ENCODE measurements around the gene SLC25A33.
"Not testable (repeated sequence)": the region's sequence is repeated elsewhere in the genome, so short reads cannot be mapped to it uniquely, and the experiment has no call there.

The SLC25A33 gene

GRCh38 chr1:9602794-9603167 lies 63.5 kb downstream of the SLC25A33 start:
- no peak for DNase-seq

GRCh38 chr1:9603307-9603706 lies 64.0 kb downstream of the SLC25A33 start:
- no peak for DNase-seq

GRCh38 chr1:9603766-9604753 lies 64.8 kb downstream of the SLC25A33 start:
- no peak for DNase-seq

- DNase-seq: no peak
These were observed 65.6 kb downstream of the SLC25A33 start for GRCh38 chr1:9604836-9605235.

GRCh38 chr1:9605946-9606455 lies 66.7 kb downstream of the SLC25A33 start:
- DNase-seq: no peak

GRCh38 chr1:9606458-9606857 lies 67.2 kb downstream of the SLC25A33 start:
- DNase-seq: no peak

GRCh38 chr1:9606948-9607347 lies 67.7 kb downstream of the SLC25A33 start:
- DNase-seq: no peak

GRCh38 chr1:9607352-9607751 lies 68.1 kb downstream of the SLC25A33 start:
- DNase-seq: no peak

- no peak for DNase-seq
These were observed 70.7 kb downstream of the SLC25A33 start for GRCh38 chr1:9609998-9610397.

GRCh38 chr1:9610548-9610947 lies 71.3 kb downstream of the SLC25A33 start:
- no peak for DNase-seq

- DNase-seq: no peak
These were observed 72.5 kb downstream of the SLC25A33 start for GRCh38 chr1:9611716-9612115.

- DNase-seq: no peak
These were observed 73.0 kb downstream of the SLC25A33 start for GRCh38 chr1:9612162-9612845.

- no peak for DNase-seq
These were observed 73.8 kb downstream of the SLC25A33 start for GRCh38 chr1:9612871-9613624.

- DNase-seq: no peak
These were observed 74.5 kb downstream of the SLC25A33 start for GRCh38 chr1:9613625-9614299.

- DNase-seq: peak; percentile 72
These were observed 76.2 kb downstream of the SLC25A33 start for GRCh38 chr1:9615316-9616063.

- DNase-seq: no peak
These were observed 79.8 kb downstream of the SLC25A33 start for GRCh38 chr1:9618909-9619679.

GRCh38 chr1:9621032-9621431 lies 81.8 kb downstream of the SLC25A33 start:
- no peak for DNase-seq

- no peak for DNase-seq
These were observed 84.8 kb downstream of the SLC25A33 start for GRCh38 chr1:9624081-9624480.

- DNase-seq: not testable (repeated sequence)
These were observed 85.8 kb downstream of the SLC25A33 start for GRCh38 chr1:9625030-9625429.

GRCh38 chr1:9626201-9626608 lies 86.9 kb downstream of the SLC25A33 start:
- no peak for DNase-seq

Data from NCI-H510A treated with DMSO at 0.1 percent for 48 hours (cell line).